Measurements from ENCODE around the gene PLBD1. TPM values are rescaled to one million over a fixed set of nuclear protein-coding genes. Genes with fewer than 3 reads are reported as not detected.

PLBD1 gene
- total RNA-seq, 1 experiment from 2014 or later: 49.6 TPM

DNA sequence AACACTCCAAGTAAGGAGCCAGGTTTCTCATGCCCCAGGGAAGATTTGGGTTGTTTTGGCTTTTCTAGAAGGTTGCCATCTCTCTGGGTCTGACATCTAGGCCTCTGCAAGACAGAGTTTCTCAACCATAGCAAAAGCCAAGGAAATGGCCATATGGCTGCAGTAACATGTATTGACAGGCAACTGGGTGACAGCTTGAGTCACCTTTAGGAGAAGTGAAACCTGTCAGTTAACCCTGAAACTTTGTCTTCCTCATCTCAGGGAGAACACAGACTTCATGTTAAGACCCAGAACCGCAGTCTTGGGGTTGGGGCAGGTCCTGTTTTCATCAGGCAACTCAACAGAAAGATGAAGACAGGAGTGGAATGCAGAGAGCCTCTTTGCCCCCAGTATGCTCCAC lies 46.0 kb upstream of the PLBD1 start (continued):
- TF ChIP-seq, protein P1, sequence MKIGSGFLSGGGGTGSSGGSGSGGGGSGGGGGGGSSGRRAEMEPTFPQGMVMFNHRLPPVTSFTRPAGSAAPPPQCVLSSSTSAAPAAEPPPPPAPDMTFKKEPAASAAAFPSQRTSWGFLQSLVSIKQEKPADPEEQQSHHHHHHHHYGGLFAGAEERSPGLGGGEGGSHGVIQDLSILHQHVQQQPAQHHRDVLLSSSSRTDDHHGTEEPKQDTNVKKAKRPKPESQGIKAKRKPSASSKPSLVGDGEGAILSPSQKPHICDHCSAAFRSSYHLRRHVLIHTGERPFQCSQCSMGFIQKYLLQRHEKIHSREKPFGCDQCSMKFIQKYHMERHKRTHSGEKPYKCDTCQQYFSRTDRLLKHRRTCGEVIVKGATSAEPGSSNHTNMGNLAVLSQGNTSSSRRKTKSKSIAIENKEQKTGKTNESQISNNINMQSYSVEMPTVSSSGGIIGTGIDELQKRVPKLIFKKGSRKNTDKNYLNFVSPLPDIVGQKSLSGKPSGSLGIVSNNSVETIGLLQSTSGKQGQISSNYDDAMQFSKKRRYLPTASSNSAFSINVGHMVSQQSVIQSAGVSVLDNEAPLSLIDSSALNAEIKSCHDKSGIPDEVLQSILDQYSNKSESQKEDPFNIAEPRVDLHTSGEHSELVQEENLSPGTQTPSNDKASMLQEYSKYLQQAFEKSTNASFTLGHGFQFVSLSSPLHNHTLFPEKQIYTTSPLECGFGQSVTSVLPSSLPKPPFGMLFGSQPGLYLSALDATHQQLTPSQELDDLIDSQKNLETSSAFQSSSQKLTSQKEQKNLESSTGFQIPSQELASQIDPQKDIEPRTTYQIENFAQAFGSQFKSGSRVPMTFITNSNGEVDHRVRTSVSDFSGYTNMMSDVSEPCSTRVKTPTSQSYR (CRISPR knock-in tag; IDR thresholded peaks at IDR 0.05): no peak

DNA sequence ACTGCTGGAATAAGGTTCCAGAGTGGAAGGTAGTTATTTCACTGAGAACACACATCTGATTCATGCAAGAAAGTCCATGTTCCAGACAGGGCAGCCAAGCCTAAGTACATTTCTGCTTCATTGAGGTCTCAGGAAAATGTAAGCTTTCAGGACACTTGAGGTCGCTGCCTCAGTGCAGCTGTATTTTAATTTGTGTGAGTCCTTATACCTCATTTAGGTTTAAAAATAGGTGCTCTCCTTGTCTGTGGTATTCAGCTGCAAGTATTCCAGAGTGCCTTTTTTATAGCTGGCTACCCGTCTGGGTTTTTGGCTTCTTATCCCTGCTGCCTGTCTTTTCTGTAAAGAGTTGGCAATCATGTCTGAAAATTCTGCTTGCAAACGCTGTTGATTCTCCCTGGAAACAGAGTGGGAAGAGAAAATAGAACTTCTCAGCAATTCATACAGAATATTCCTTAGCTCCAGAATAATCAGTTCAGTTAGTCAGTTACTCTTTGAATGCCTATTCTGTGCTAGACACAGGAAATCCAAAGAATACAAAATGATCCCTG lies 45.3 kb upstream of the PLBD1 start:
- ChIA-PET POLR2A (interaction anchor here (0.6 kb wide), 1 partner anchor 1475 kb away, joined by 5 read pairs; no protein-coding TSS in a partner anchor), CTCF (interaction anchor here (1.3 to 1.7 kb wide), 3 partner anchors 13 to 374 kb away, joined by 3 to 6 read pairs (median 4); no protein-coding TSS in a partner anchor)
- H3K4me1 Mint-ChIP-seq: peaks cover 16% of the 10 kb centered on the region
- TF ChIP-seq, protein P2, sequence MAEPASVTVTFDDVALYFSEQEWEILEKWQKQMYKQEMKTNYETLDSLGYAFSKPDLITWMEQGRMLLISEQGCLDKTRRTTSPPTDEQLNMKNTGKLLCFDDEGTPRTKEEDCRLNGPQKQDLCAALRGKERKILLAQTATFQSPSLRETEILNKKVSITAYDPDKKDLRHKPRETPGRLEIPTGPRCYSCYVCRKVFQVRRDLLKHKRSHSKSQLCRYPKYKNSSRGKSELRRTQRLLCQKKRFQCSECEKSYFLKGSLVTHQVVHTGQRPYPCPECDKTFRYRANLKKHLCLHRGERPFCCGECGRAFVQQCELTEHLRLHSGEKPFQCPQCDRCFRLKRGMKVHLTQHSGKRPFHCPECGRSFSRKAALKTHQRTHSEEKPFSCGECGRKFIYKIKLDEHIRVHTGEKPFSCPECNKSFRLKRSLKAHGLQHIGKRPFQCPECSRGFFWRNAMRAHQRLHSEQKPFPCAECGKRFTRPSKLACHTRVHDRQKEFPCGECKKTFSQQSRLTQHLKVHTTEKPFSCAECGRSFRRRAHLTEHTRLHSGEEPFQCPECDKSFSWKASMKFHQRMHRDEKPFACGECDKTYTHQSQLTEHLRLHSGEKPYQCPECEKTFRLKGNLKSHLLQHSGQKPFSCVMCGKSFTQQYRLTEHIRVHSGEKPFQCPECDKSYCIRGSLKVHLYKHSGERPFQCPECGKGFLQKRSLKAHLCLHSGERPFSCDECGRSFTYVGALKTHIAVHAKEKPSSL (CRISPR knock-in tag; conservative IDR thresholded peaks at IDR 0.05): no peak
- no peak for TF ChIP-seq SOX15 (CRISPR knock-in tag; IDR thresholded peaks at IDR 0.05)
- no peak for TF ChIP-seq RELA (CRISPR knock-in tag; IDR thresholded peaks at IDR 0.05; ENCODE audit: borderline replicate concordance)
- TF ChIP-seq, protein P3, sequence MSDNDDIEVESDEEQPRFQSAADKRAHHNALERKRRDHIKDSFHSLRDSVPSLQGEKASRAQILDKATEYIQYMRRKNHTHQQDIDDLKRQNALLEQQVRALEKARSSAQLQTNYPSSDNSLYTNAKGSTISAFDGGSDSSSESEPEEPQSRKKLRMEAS (CRISPR knock-in tag; IDR thresholded peaks at IDR 0.05): no peak
- TF ChIP-seq, protein P4, sequence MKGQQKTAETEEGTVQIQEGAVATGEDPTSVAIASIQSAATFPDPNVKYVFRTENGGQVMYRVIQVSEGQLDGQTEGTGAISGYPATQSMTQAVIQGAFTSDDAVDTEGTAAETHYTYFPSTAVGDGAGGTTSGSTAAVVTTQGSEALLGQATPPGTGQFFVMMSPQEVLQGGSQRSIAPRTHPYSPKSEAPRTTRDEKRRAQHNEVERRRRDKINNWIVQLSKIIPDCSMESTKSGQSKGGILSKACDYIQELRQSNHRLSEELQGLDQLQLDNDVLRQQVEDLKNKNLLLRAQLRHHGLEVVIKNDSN (CRISPR knock-in tag; IDR thresholded peaks at IDR 0.05): no peak
- peaks cover 29% of the 10 kb centered on the region for H3K9me3 Mint-ChIP-seq
- H3K27me3 Mint-ChIP-seq (ENCODE audit: low read depth): no peaks in the 10 kb centered on the region
- H3K27ac Mint-ChIP-seq: no peak overlapping the region
- no peak for DNase-seq (ENCODE audit: low spot score)
- peaks cover 11% of the 10 kb centered on the region; the same call in 1 of the 2 replicates for H3K36me3 Mint-ChIP-seq
- ATAC-seq: no peak
- no peak overlapping the region for H3K4me3 Mint-ChIP-seq

DNA sequence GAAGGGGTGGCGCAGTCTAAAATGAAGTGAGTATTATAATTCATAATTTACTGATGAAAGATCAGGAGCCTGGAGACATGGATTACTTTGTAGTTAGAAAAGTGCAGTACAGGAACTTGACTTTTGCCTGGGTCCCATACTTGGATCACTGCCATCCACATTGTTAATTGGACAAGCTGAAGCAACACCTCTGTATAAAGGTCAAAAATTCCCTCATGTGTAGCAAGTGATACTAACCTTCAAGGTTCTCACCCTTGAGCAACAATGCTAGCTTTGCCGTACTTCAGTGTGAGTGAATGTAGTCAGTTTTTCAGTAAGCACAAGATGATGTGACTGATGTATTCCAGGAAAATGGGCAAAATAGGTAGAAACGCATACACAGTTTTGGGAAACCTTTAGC lies 44.6 kb upstream of the PLBD1 start:
- H3K27me3 Mint-ChIP-seq (ENCODE audit: low read depth): no peaks in the 10 kb centered on the region
- TF ChIP-seq ZNF121 (CRISPR knock-in tag; IDR thresholded peaks at IDR 0.05): no peak
- ChIA-PET POLR2A (no interaction called here), CTCF (interaction anchor here (1.3 to 1.7 kb wide), 3 partner anchors 12 to 373 kb away, joined by 3 to 6 read pairs (median 4); no protein-coding TSS in a partner anchor)
- no peak overlapping the region for H3K4me3 Mint-ChIP-seq
- no peak overlapping the region for H3K27ac Mint-ChIP-seq
- DNase-seq (ENCODE audit: low spot score) (no peak), ATAC-seq (no peak)
- peaks cover 11% of the 10 kb centered on the region; the same call in 1 of the 2 replicates for H3K36me3 Mint-ChIP-seq
- H3K4me1 Mint-ChIP-seq: peaks cover 16% of the 10 kb centered on the region
- peaks cover 36% of the 10 kb centered on the region for H3K9me3 Mint-ChIP-seq

DNA sequence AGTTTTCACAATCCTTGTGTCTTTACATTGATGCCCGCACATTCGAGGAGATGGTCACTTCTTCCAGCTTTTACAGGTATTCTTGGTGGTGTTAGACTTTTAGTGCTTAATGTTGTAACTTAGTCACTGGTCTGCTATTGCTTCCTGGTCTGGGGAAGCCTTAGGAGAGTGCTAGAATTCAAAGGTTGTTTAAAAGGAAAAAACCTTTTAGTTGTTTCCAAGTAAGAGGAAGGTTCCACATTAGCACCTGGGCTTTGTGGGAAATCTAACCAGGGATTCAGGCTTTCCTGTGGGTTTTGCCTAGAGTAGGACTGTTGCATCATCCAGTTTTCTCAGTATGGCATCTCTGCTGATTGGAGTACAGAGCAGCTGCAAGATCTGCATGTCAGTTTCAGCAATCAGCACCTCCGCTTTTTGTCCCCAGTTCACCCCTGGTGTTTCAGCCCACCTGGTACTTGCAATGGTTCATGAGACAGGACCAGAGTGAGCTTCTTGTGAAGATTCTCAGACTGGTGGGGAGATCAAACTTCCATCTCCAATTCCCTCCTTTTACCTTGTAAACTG lies 44.0 kb upstream of the PLBD1 start:
- H3K4me1 Mint-ChIP-seq: peaks cover 16% of the 10 kb centered on the region
- H3K27ac Mint-ChIP-seq: no peak overlapping the region
- DNase-seq (ENCODE audit: low spot score) (no peak), ATAC-seq (no peak; the same call in 1 of the 2 replicates)
- peaks cover 13% of the 10 kb centered on the region for H3K36me3 Mint-ChIP-seq
- POLR2A ChIA-PET: no interaction called here
- H3K27me3 Mint-ChIP-seq (ENCODE audit: low read depth): no peaks in the 10 kb centered on the region
- H3K9me3 Mint-ChIP-seq: peaks cover 40% of the 10 kb centered on the region
- CTCF ChIA-PET: no interaction called here
- TF ChIP-seq ZNF138 (CRISPR knock-in tag; conservative IDR thresholded peaks at IDR 0.05) (no peak), ZBTB21 (CRISPR knock-in tag; IDR thresholded peaks at IDR 0.05; ENCODE audit: borderline replicate concordance) (no peak), NR1H2 (CRISPR knock-in tag; IDR thresholded peaks at IDR 0.05) (no peak), FOXK1 (CRISPR knock-in tag; IDR thresholded peaks at IDR 0.05) (no peak), ESRRA (CRISPR knock-in tag; IDR thresholded peaks at IDR 0.05; ENCODE audit: borderline replicate concordance) (no peak), JUN (CRISPR knock-in tag; IDR thresholded peaks at IDR 0.05) (no peak)
- TF ChIP-seq, protein P1 (CRISPR knock-in tag; IDR thresholded peaks at IDR 0.05): no peak
- TF ChIP-seq, protein P5, sequence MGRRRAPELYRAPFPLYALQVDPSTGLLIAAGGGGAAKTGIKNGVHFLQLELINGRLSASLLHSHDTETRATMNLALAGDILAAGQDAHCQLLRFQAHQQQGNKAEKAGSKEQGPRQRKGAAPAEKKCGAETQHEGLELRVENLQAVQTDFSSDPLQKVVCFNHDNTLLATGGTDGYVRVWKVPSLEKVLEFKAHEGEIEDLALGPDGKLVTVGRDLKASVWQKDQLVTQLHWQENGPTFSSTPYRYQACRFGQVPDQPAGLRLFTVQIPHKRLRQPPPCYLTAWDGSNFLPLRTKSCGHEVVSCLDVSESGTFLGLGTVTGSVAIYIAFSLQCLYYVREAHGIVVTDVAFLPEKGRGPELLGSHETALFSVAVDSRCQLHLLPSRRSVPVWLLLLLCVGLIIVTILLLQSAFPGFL (CRISPR knock-in tag; IDR thresholded peaks at IDR 0.05; ENCODE audit: borderline replicate concordance): no peak
- TF ChIP-seq, protein P6, sequence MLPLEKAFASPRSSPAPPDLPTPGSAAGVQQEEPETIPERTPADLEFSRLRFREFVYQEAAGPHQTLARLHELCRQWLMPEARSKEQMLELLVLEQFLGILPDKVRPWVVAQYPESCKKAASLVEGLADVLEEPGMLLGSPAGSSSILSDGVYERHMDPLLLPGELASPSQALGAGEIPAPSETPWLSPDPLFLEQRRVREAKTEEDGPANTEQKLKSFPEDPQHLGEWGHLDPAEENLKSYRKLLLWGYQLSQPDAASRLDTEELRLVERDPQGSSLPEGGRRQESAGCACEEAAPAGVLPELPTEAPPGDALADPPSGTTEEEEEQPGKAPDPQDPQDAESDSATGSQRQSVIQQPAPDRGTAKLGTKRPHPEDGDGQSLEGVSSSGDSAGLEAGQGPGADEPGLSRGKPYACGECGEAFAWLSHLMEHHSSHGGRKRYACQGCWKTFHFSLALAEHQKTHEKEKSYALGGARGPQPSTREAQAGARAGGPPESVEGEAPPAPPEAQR (CRISPR knock-in tag; IDR thresholded peaks at IDR 0.05): no peak
- no peak overlapping the region for H3K4me3 Mint-ChIP-seq

Measured in WTC11 (cell line).